Sigmoid colon (tissue), 4 donors: ENCODE results near the gene BIRC7.

Source experiments
- POLR2A ChIP-seq, 2 donors: fragments of 450-650 bp; IDR thresholded peaks; one replicate each; pipeline ENCODE4 v1.6.1; 2016; ENCODE audit warnings: antibody characterized with exemption in 2 of 2, mild to moderate bottlenecking in 2 of 2, moderate library complexity in 2 of 2
- POLR2AphosphoS5 ChIP-seq, 4 donors: sonication (generic); formaldehyde crosslinking; IDR thresholded peaks; one replicate each; pipeline ENCODE4 v1.6.1; 2017; ENCODE audit warnings: antibody characterized with exemption in 4 of 4
- TF ChIP-seq, protein P1 (sequence below), 4 experiments: fragments of 450-650 bp in 3 of 4; fragments of 200-600 bp in 1 of 4; IDR thresholded peaks; one replicate each; pipeline ENCODE4 v1.5.1; 2016 to 2019; ENCODE audit warnings: antibody characterized with exemption in 4 of 4, mild to moderate bottlenecking in 3 of 4, moderate library complexity in 2 of 4

DNA sequence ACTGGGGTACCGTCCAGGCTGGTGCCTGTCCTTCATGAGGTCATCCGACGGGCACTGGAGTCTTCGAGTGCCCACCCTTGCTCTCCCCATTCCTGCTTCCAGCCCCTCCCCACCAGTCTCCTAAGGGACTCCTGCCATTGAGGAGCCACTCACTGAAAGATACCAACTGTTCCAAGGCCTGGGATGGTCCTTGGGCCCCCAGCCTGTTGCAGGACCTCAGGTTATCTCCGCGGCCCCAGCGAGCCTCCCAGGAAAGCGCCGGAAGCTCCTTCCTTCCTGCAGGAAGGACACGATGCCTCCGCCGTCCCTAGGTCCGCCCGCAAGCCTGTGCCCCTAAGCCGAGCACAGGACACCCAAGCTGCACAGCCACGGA lies 17.3 kb downstream of the BIRC7 start:
- no peak for TF ChIP-seq POLR2A (IDR thresholded peaks at IDR 0.05)
- TF ChIP-seq, protein P1, sequence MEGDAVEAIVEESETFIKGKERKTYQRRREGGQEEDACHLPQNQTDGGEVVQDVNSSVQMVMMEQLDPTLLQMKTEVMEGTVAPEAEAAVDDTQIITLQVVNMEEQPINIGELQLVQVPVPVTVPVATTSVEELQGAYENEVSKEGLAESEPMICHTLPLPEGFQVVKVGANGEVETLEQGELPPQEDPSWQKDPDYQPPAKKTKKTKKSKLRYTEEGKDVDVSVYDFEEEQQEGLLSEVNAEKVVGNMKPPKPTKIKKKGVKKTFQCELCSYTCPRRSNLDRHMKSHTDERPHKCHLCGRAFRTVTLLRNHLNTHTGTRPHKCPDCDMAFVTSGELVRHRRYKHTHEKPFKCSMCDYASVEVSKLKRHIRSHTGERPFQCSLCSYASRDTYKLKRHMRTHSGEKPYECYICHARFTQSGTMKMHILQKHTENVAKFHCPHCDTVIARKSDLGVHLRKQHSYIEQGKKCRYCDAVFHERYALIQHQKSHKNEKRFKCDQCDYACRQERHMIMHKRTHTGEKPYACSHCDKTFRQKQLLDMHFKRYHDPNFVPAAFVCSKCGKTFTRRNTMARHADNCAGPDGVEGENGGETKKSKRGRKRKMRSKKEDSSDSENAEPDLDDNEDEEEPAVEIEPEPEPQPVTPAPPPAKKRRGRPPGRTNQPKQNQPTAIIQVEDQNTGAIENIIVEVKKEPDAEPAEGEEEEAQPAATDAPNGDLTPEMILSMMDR (IDR thresholded peaks at IDR 0.05): no peak
- TF ChIP-seq POLR2AphosphoS5 (IDR thresholded peaks at IDR 0.05): no peak
